Measurements from ENCODE around the gene SPTAN1. TPM values are rescaled to one million over a fixed set of nuclear protein-coding genes. Genes with fewer than 3 reads are reported as not detected.
"Not testable (repeated sequence)": the region's sequence is repeated elsewhere in the genome, so short reads cannot be mapped to it uniquely, and the experiment has no call there.

The SPTAN1 gene
- total RNA-seq, 1 experiment from 2014 or later, result 124 TPM

DNA sequence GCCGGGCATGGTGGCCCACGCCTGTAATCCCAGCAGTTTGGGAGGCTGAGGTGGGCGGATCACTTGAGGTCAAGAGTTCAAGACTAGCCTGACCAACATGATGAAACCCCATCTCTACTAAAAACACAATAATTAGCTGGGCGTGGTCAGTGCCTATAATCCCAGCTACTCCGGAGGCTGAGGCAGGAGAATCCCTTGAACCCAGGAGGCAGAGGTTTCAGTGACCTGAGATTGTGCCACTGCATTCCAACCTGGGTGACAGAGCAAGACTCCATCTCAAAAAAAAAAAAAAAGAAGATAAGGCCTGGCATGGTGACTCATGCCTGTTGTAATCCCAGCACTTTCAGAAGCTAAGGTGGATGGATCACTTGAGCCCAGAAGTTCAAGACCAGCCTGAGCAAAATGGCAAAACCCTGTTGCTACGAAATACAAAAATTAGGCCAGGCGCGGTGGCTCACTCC lies 114.1 kb downstream of the SPTAN1 start:
- not testable (repeated sequence) for H3K36me3 ChIP-seq (replicated peaks; ENCODE audit: control insufficient read depth, insufficient read depth, low read length); H3K4me3 ChIP-seq (ENCODE audit: insufficient read depth, low read depth, low read length); DNase-seq; H3K27me3 ChIP-seq (ENCODE audit: control insufficient read depth, insufficient read depth, low read length)

DNA sequence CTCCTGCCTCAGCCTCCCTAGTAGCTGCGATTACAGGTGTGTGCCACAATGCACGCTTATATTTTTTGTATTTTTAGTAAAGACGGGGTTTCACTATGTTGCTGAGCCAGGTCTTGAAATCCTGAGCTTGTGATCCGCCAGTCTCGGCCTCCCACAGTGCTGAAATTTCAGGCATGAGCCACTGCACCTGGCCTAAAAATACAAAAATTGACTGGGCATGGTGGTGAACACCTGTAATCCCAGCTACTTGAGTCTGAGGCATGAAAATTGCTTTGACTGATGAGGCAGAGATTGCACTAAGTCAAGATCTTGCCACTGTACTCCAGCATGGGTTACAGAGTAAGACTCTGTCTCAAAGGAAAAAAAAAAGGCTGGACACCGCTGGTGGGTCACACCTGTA lies 117.4 kb downstream of the SPTAN1 start:
- no peak for DNase-seq

DNA sequence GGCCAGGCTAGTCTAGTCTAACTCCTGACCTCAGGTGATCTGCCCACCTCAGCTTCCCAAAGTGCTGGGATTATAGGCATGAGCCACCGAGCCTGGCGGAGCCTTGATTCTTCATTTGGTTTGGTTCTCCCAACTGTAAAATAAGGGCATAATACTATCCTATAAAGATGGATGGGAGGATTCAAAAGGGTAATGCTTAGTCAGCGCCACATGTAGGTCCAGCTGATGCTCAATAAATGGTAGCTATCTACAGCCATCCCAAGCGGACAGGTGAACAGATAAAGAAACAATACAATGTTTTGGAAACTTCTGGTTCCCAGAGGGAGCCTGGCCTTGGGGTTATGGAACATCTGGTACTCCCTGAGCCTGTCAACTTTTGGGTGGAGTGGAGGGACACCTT lies 123.0 kb downstream of the SPTAN1 start:
- Histone ChIP-seq H3K4me3 (ENCODE audit: insufficient read depth, low read depth, low read length) (no peak overlapping the region), H3K36me3 (replicated peaks; ENCODE audit: control insufficient read depth, insufficient read depth, low read length) (no peaks in the 10 kb centered on the region), H3K27me3 (ENCODE audit: control insufficient read depth, insufficient read depth, low read length) (no peaks in the 10 kb centered on the region)
- DNase-seq, result no peak

More for the DNA sequence above, 117.4 kb downstream of the SPTAN1 start:
- Histone ChIP-seq H3K27me3 (ENCODE audit: control insufficient read depth, insufficient read depth, low read length) (no peaks in the 10 kb centered on the region), H3K36me3 (replicated peaks; ENCODE audit: control insufficient read depth, insufficient read depth, low read length) (no peaks in the 10 kb centered on the region), H3K4me3 (ENCODE audit: insufficient read depth, low read depth, low read length) (no peak overlapping the region)

DNA sequence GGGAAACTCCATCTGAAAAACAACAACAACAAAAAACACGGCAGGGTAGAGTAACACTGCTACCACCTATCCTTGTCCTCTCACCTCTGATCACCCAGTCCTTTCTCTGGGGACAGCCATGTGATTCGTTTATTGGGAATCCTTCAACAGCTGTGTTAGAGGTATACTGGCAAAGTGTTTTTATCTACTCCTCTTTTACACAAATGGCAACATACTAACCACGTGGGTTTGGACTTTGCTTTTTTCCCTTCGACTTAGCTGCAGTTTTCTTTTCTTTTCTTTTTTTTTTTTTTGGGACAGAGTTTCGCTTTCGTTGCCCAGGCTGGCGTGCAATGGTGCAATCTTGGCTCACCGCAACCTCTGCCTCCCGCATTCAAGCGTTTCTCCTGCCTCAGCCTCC lies 125.4 kb downstream of the SPTAN1 start:
- no peaks in the 10 kb centered on the region for H3K27me3 ChIP-seq (ENCODE audit: control insufficient read depth, insufficient read depth, low read length)
- no peaks in the 10 kb centered on the region for H3K36me3 ChIP-seq (replicated peaks; ENCODE audit: control insufficient read depth, insufficient read depth, low read length)
- DNase-seq, result no peak
- H3K4me3 ChIP-seq (ENCODE audit: insufficient read depth, low read depth, low read length), result no peak overlapping the region

Other genes starting within 250 kb of the SPTAN1 start
- gene TRUB2, start 230.1 kb upstream of the SPTAN1 start, total RNA-seq (2014; rRNA removed; shearing (Covaris generic)), result 35.5 and 51.9 TPM in 2 replicates
- 45.9 and 55.3 TPM in 2 replicates for gene COQ4, start 229.7 kb upstream of the SPTAN1 start, total RNA-seq (2014; rRNA removed; shearing (Covaris generic))
- gene SLC27A4, start 212.1 kb upstream of the SPTAN1 start, total RNA-seq (2014; rRNA removed; shearing (Covaris generic)), result 26.2 and 39.0 TPM in 2 replicates
- gene URM1, start 181.2 kb upstream of the SPTAN1 start, total RNA-seq (2014; rRNA removed; shearing (Covaris generic)), result 74.3 and 99.6 TPM in 2 replicates
- gene CERCAM, start 131.7 kb upstream of the SPTAN1 start, total RNA-seq (2014; rRNA removed; shearing (Covaris generic)), result 12.6 and 15.5 TPM in 2 replicates
- gene ODF2, start 96.6 kb upstream of the SPTAN1 start, total RNA-seq (2014; rRNA removed; shearing (Covaris generic)), result 12.0 and 15.8 TPM in 2 replicates
- 21.2 and 24.5 TPM in 2 replicates for gene GLE1, start 47.9 kb upstream of the SPTAN1 start, total RNA-seq (2014; rRNA removed; shearing (Covaris generic))
- 82.3 and 113 TPM in 2 replicates for gene DYNC2I2, start 104.3 kb downstream of the SPTAN1 start, total RNA-seq (2014; rRNA removed; shearing (Covaris generic))
- gene SET, start 136.6 kb downstream of the SPTAN1 start, total RNA-seq (2014; rRNA removed; shearing (Covaris generic)), result 798 and 1,235 TPM in 2 replicates
- 29.4 and 35.0 TPM in 2 replicates for gene PKN3, start 149.9 kb downstream of the SPTAN1 start, total RNA-seq (2014; rRNA removed; shearing (Covaris generic))
- gene ZDHHC12, start 171.5 kb downstream of the SPTAN1 start, total RNA-seq (2014; rRNA removed; shearing (Covaris generic)), result 66.5 and 76.6 TPM in 2 replicates
- 19.6 and 31.1 TPM in 2 replicates for gene ZER1, start 219.3 kb downstream of the SPTAN1 start, total RNA-seq (2014; rRNA removed; shearing (Covaris generic))
- gene TBC1D13, start 234.7 kb downstream of the SPTAN1 start, total RNA-seq (2014; rRNA removed; shearing (Covaris generic)), result 15.3 and 16.8 TPM in 2 replicates